HG03442 (cell line): ENCODE results near the gene TIMP2.
"Not testable (repeated sequence)": the region's sequence is repeated elsewhere in the genome, so short reads cannot be mapped to it uniquely, and the experiment has no call there.

ENCODE experiments used
- ATAC-seq: cut with Tn5 transposase; IDR thresholded peaks from one replicate; pipeline ENCODE4 v1.9.1; 2021; ENCODE audit warnings: mild to moderate bottlenecking, moderate library complexity; ENCODE audit not compliant: unreplicated experiment

The TIMP2 gene

GRCh38 chr17:78873519-78874340 lies 51.5 kb downstream of the TIMP2 start:
- no peak for ATAC-seq

DNA sequence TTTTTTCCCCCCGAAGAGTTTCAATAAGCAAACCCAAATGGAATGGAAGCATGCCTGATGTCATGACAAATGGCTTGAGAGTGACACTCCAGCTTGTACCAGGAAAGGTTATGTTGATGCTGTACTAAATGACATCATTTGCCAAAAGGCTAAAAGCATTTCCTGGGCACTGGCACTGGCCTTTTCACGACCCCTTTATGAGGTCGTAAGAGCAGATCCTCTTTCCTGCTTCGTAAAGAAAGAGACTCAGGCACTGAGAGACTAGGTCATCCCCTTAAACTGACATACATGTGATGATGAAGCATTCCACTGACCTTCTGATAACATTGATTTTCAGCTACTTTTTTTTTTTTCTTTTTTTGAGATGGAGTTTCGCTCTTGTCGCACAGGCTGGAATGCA lies 52.7 kb downstream of the TIMP2 start:
- no peak for ATAC-seq

GRCh38 chr17:78870621-78871020 lies 54.6 kb downstream of the TIMP2 start:
- no peak for ATAC-seq

DNA sequence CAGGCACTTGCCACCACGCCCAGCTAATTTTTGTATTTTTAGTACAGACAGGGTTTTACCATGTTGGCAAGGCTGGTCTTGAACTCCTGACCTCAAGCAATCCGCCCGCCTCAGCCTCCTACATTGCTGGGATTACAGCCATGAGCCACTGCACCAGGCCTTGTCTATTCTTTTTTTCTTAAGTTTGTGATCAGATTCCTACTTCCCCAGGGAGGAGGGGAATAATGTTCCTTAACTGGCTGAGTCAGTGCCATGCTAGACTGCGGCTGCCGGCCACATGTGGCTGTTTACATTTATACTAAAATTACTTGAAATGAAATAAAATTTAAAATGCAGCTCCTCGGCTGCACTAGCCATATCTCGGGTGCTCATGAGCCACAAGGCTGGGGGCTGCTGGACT lies 56.8 kb downstream of the TIMP2 start:
- no peak for ATAC-seq

DNA sequence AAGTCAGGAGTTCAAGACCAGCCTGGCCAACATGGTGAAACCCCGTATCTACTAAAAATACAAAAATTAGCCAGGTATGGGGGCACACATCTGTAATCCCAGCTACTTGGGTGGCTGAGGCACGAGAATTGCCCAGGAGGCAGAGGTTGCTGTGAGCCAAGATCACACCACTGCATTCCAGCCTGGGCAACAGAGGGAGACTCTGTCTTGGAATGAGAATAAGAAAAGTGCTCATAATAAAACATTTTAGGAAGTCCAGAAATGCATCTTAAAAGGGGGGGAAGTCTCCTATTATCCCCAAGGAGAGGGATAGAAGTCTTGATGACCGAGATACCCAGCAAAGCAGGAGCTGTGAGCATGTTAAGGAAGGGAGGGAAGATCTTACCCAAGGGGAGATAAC lies 58.1 kb downstream of the TIMP2 start:
- not testable (repeated sequence) for ATAC-seq

GRCh38 chr17:78865682-78866390 lies 59.4 kb downstream of the TIMP2 start:
- no peak for ATAC-seq

GRCh38 chr17:78864117-78864516 lies 61.1 kb downstream of the TIMP2 start:
- ATAC-seq = no peak

- no peak for ATAC-seq
These were observed 62.8 kb downstream of the TIMP2 start for GRCh38 chr17:78862073-78863023.

GRCh38 chr17:78861229-78861628 lies 64.0 kb downstream of the TIMP2 start:
- no peak for ATAC-seq

DNA sequence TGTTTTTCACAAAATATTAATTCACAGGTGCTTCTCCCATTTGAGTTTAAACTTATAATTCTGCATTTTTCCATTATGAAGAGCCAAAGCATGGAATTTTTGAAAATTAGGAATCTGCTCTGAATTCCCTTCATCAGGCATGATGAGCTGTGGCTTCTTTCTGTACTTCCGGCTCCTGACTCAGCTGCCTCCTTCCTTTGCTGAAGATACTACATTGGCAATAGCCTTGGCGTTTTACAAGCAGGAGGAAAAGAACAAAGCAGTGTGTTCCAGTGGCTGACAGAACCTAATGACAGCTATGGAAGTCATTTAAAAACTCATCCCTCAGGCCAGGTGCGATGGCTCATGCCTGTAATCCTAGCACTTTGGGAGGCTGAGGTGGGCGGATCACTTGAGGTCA lies 66.1 kb downstream of the TIMP2 start:
- ATAC-seq = no peak

- ATAC-seq = no peak
These were observed 67.9 kb downstream of the TIMP2 start for GRCh38 chr17:78857266-78857665.

- ATAC-seq = no peak
These were observed 69.5 kb downstream of the TIMP2 start for GRCh38 chr17:78855561-78856165.

- no peak for ATAC-seq
These were observed 70.7 kb downstream of the TIMP2 start for GRCh38 chr17:78854508-78854907.

DNA sequence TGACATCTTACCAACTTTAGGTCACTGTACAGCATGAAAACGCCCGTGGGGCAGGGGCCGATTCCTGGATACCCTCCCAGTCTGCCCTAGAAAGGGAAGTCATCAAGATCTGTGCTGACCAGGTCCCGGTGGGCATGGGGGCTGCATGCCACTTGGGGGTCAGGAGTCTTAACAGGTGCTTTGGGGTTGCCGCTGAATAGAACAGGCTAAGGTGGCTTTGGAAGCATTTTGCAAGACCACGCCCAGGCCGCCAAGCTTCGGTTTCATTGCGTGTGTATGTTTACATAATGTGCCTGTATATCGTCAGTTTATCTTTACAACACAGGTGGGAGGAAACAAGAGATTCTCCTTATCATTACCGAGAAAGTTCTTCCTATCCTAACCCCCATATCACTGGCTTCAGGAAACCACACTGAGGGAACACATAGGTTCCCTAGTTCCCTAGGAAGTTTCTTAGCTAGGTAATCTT lies 71.2 kb downstream of the TIMP2 start:
- ATAC-seq = no peak

DNA sequence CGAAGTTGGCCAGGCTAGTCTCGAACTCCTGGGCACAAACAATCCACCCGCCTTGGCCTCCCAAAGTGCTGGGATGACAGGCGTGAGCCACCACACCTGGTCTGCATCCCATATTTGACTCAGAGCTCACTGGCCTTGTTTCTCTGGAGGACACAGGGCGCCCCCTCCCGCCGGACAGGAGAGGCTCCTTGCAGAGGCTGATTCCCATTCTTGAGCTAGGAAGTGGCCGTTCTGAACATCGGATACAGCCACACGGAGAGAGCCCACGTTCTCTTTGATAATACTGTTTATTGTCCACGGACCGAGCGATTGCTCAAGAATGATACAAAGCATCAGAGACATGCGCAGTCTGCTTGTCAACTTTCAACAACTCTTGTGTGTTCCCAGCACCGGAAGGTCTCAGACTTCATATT lies 72.5 kb downstream of the TIMP2 start:
- no peak for ATAC-seq

DNA sequence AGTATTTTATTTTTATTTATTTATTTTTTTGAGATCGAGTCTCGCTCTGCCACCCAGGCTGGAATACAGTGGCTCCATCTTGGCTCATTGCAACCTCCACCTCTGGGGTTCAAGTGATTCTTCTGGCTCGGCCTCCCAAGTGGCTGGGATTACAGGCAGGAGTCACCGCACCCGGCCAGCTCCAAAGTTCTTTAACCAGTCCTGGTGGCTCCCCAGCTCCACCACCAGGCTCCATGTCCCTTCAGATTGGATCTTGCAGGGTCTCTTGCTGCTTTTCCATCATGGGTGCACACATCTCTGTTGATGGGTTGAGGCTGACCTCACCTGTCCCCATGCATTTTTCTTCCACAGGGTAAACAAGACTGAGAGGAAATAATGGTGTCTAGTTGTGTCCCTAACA lies 76.2 kb downstream of the TIMP2 start:
- ATAC-seq = no peak

DNA sequence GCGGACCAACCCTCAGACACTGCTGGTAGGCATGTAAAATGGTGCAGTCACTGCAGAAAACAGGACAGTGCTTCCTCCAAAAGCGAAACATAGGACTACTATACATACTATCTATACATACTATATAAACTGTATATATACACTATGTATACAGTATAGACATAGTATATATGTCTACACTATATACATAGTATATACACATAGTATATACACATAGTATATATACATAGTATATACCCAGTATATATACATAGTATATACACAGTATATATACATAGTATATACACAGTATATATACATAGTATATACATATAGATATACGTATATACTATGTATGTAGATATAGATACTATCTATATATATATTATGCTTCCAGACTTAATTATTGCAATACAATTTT lies 78.1 kb downstream of the TIMP2 start:
- no peak for ATAC-seq

- no peak for ATAC-seq
These were observed 80.7 kb downstream of the TIMP2 start for GRCh38 chr17:78844301-78845005.

- ATAC-seq = no peak
These were observed 82.2 kb downstream of the TIMP2 start for GRCh38 chr17:78842881-78843565.
